ENCODE data around the gene RASGRF1.

RASGRF1 gene

DNA sequence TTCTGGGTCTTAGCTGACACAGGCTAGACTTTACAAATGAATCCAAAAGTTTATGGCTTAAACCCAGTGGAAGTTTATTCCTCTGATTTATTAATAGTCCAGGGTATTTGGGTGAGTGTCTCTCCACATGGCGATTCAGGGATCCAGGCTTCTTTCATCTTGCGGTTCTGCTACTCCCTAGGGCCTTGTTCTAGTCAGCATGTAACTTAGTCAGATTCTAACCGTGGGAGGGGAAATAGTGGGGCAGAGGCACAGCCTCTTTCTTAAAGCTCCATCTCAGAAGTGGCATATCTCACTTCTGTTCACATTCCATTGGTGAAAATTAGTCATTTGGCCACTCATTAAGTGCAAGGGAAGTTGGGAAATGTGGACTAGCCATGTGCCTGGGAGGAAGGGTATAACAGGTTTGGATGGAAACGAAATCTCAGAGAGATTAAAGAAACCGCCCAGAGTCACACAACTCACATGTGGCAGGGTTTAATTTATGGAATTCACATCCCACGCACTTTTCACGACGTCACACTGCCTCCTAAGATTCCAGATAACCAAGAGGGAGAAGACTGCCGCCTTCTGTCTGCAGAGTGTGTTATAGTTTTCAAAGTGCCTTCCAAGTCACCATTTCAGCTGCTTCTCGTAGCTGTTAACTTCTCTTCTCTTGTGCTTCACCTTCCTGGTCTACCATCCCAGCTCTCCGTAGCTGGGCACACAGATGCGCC is 11.4 kb upstream of the RASGRF1 start:
- no peak overlapping the region for H3K4me3 ChIP-seq (ENCODE audit: low read depth, low read length)
- no peak for DNase-seq (ENCODE audit: low read depth)

DNA sequence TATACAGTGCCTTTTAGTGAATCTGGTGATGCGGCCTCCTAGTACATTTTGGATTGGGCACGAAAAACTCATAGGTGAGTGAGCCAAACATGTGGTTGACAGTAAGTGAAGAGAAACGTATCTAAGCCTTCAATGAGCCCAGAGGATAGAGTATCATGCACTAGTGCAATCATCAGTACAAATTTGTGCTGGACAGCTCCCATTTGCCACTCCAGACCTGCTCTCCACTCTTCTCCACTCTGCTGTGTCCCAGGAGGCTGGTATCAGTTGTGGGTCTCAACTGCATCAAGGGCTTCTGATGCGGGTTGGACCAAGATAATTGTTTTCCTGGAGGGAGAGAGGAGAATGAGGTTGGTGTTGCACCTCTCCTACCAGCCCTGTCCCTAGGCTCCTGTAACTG is 9.1 kb upstream of the RASGRF1 start:
- no peak for DNase-seq (ENCODE audit: low read depth)
- H3K4me3 ChIP-seq (ENCODE audit: low read depth, low read length), result no peak overlapping the region

GRCh38 chr15:79094611-79095021 is 4.0 kb upstream of the RASGRF1 start:
- no peak overlapping the region for H3K4me3 ChIP-seq (ENCODE audit: low read depth, low read length)
- no peak for DNase-seq (ENCODE audit: low read depth)

DNA sequence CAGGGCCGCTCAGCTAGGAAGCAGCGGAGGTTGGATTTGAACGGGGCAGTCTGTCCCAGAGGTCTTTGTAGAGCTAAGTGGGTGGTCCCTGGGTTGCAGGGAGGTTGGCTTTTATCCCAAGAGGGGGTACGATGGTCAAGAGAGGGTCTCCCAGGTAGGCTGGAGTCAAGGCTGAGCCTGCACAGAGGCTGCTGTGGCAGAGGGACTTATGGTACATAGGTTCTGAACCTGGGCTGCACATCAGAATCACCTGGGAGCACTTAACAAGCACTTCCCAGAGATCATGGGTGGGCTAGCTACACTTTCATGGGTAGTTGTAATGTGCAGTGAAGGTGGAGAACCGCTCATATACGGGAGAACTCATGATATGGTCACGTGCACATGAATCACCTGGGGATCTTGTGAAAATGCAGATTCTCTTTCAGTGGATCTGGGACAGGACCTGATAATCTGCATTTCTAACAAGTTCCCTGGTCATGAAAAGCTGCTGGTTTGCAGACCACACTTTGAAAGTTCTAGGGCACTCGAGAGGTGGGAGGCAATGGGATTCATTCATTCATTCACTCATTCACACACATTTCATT is 2.9 kb upstream of the RASGRF1 start:
- DNase-seq (ENCODE audit: low read depth), result no peak
- no peak overlapping the region for H3K4me3 ChIP-seq (ENCODE audit: low read depth, low read length)

GRCh38 chr15:79092382-79092781 is 1.8 kb upstream of the RASGRF1 start:
- no peak for DNase-seq (ENCODE audit: low read depth)
- no peak overlapping the region for H3K4me3 ChIP-seq (ENCODE audit: low read depth, low read length)

- no peak overlapping the region for H3K4me3 ChIP-seq (ENCODE audit: low read depth, low read length)
- DNase-seq (ENCODE audit: low read depth), result no peak
Observed at GRCh38 chr15:79091204-79091867, 756 bp upstream of the RASGRF1 start.

GRCh38 chr15:79089890-79090486 is 592 bp downstream of the RASGRF1 start:
- DNase-seq (ENCODE audit: low read depth), result no peak
- H3K4me3 ChIP-seq (ENCODE audit: low read depth, low read length), result no peak overlapping the region

DNA sequence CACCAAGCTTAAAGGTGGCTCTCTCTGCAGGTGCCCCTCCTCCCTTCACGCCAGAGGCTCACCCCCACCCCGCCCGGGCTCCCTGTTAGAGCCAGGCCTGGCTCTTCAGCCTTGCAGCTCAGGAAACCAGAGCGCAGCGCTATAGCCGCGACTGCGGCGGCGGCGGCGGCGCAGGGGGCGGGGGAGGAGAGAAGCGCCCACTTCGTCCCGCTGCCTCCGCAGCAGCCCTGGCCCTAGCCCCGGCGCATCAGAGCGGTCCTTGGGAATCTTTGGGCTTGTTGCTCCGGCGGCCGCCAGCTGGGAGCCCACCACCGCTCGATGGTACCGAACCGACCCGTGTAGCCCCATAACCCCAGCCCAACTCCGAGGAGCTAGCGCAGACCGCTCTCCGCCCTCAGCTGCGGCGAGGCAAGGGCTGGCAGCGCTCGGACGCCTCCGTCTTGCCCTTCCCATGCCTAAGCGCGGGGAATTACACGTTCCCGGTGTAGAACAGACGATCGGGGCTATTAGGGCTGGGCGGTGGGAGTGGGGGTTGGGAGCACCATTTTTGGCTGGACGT is 1.2 kb downstream of the RASGRF1 start:
- DNase-seq (ENCODE audit: low read depth), result no peak
- no peak overlapping the region for H3K4me3 ChIP-seq (ENCODE audit: low read depth, low read length)

DNA sequence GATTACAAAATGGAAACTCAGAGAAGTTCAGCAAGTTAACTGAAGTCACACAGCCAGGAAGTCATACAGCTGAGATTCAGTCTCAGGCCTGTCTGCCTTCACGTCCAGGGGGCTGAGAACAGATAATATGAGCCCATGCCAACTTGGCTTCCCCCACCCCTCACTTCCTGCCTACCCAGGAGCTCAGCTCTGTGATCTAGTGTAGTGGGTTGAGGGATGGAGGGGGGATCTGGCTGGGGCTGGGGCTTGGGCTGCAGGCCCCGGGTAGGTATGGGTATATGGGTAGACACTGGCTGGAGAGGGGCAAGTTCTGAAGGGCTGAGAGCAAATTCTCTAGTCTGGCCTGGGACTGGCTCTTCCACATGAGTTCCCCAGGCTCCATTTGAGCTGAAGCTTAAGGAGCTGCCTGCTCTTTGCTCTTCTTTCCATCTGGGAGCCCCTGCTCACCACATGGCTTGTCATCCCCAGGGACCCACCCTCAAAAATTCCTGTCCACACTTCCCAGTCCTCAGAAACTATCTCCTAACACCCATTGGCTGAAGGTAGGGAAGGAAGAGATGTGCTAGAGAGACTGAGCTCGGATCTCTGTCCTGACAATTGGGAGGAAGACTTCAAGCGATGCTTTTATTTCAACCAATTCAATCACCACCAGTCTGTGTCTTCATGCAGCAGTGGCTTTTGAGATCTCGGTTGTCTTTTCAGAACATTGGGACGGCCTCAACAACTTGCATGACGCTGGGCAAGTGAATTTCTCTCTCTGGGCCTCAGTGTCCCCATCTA is 2.0 kb downstream of the RASGRF1 start:
- no peak for DNase-seq (ENCODE audit: low read depth)
- no peak overlapping the region for H3K4me3 ChIP-seq (ENCODE audit: low read depth, low read length)

DNA sequence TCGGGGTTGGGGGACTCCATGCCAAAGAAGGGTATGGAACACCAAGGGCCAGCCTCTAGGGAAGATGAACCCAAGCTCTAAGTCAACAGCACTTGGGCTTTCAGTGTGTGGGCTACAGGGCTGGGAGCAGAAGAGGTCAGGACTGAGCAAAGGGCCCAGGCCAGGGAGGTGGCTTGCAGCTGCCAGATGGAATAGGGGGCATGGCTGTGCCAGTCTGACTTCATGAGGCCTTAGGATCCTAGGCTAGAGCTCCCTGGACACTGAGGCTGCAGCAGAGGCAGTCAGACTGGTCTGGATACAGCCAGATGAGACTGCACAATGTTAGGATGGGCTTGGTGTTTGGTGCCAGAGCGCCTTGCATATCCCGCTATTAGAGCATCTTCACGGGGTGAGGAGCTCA is 3.8 kb downstream of the RASGRF1 start:
- H3K4me3 ChIP-seq (ENCODE audit: low read depth, low read length), result no peak overlapping the region
- DNase-seq (ENCODE audit: low read depth), result no peak

- no peak for DNase-seq (ENCODE audit: low read depth)
Observed at GRCh38 chr15:79084308-79084968, 6.1 kb downstream of the RASGRF1 start.

GRCh38 chr15:79083154-79083553 is 7.4 kb downstream of the RASGRF1 start:
- no peak for DNase-seq (ENCODE audit: low read depth)
- H3K4me3 ChIP-seq (ENCODE audit: low read depth, low read length), result no peak overlapping the region

More at GRCh38 chr15:79084308-79084968, 6.1 kb downstream of the RASGRF1 start:
- no peak overlapping the region for H3K4me3 ChIP-seq (ENCODE audit: low read depth, low read length)

- no peak overlapping the region for H3K4me3 ChIP-seq (ENCODE audit: low read depth, low read length)
Observed at GRCh38 chr15:79082363-79083070, 8.1 kb downstream of the RASGRF1 start.

DNA sequence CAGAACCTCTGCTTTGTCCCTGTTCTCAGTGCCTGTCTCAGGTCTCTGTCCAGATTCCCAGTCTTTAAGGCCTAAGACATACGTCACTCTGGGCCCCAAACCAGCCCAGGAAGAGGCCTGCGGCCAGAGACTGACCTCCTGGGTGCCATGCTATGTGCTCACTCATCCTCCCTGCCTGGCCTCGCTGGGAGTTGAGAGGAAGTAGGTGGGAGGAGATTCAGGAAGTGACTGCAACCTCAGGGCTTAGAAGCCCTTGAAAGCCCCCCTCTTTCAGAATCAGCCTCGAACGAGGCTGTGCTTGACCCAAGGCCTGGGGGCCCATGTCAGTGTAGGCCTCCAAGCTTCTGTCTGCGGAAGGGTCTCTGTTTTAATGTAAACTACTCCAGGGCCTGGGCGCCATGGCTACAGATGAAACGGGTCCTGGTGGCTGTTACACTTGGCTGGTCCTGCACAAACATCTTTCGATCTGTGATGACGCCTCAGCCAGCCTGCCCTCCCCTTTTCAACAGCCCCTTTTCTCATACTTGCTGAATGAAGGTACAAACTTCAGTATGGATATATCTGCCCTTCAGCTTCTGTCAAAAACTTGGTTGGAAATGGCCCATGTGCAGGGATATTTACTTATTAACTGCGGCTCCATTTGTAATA is 11.7 kb downstream of the RASGRF1 start:
- DNase-seq (ENCODE audit: low read depth), result no peak
- no peak overlapping the region for H3K4me3 ChIP-seq (ENCODE audit: low read depth, low read length)

More at GRCh38 chr15:79082363-79083070, 8.1 kb downstream of the RASGRF1 start:
- no peak for DNase-seq (ENCODE audit: low read depth)

DNA sequence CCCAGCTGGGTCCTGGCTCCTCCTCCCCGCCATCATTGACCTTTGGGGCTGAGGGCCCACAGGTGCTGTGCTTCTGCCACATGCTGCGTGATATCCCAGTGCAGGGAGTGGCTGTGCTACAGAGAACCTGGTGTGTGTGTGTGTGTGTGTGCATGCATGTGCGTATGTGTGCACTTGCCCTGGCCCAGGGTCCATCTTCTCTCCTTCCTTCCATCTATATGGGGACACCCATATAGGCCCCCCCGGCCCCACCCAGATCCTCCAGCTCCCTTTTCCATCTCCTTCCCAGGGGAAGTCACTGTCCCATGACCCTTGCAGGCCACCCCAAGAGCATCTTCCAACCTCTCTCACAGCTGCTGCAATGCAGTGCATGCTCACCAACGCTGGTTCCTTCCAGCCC is 12.6 kb downstream of the RASGRF1 start:
- no peak for DNase-seq (ENCODE audit: low read depth)
- no peak overlapping the region for H3K4me3 ChIP-seq (ENCODE audit: low read depth, low read length)

GRCh38 chr15:79076661-79077060 is 13.9 kb downstream of the RASGRF1 start:
- no peak overlapping the region for H3K4me3 ChIP-seq (ENCODE audit: low read depth, low read length)
- no peak for DNase-seq (ENCODE audit: low read depth)

GRCh38 chr15:79075256-79075655 is 15.3 kb downstream of the RASGRF1 start:
- DNase-seq (ENCODE audit: low read depth), result no peak
- no peak overlapping the region for H3K4me3 ChIP-seq (ENCODE audit: low read depth, low read length)

DNA sequence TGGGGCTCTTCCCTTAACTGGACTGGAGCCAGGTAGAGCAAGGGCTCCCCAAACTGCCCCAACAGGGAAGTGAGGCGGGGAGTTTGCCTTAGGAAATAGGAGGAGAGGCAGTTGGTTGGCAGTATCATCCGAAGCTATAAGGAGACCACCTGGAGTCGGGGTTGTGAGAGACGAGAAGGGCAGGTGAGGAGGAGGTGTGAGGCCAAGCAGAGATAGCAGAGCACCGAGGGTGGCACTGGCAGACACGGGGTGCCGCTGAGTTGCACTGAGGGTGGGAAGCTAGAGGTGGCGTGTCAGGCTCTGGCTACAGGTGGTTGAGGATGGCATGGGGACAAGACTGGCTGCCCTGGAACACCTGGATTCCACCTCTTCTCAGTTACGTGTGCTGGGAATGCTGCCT is 17.2 kb downstream of the RASGRF1 start:
- DNase-seq (ENCODE audit: low read depth), result no peak
- H3K4me3 ChIP-seq (ENCODE audit: low read depth, low read length), result no peak overlapping the region
